ENCODE measurements around the gene NRG2. TPM values are rescaled to one million over a fixed set of nuclear protein-coding genes. Genes with fewer than 3 reads are reported as not detected.

NRG2 gene
- polyA plus RNA-seq, 1 of the 3 experiments (the other 2 are of a cell fraction), result 3.7 TPM

GRCh38 chr5:139886213-139886612 lies 156.9 kb downstream of the NRG2 start:
- no peaks in the 10 kb centered on the region for H3K9me2 ChIP-seq
- CTCF ChIA-PET, result interaction anchor here (1.4 to 2.4 kb wide), 4 partner anchors 14 to 99 kb away, joined by 3 to 8 read pairs (median 6); no protein-coding TSS in a partner anchor
- no peaks in the 10 kb centered on the region for H3K9me3 ChIP-seq
- H3K27me3 ChIP-seq (ENCODE audit: insufficient read depth), result no peaks in the 10 kb centered on the region
- no peak overlapping the region for H2AFZ ChIP-seq (ENCODE audit: low read depth)
- TF ChIP-seq TCF12 (IDR thresholded peaks at IDR 0.05) (no peak), RAD21 (IDR thresholded peaks at IDR 0.05; ENCODE audit: low read length) (no peak), FOSL2 (IDR thresholded peaks at IDR 0.05; ENCODE audit: borderline replicate concordance, low read depth) (no peak), MAX (IDR thresholded peaks at IDR 0.05; ENCODE audit: low read depth) (no peak), NFIC (IDR thresholded peaks at IDR 0.05; ENCODE audit: borderline replicate concordance) (no peak), ELF1 (IDR thresholded peaks at IDR 0.05) (no peak), MEF2A (IDR thresholded peaks at IDR 0.05; ENCODE audit: borderline replicate concordance, low read depth) (no peak), SIN3A (IDR thresholded peaks at IDR 0.05; ENCODE audit: borderline replicate concordance, low read depth, low read length) (no peak)
- TF ChIP-seq, protein P1, sequence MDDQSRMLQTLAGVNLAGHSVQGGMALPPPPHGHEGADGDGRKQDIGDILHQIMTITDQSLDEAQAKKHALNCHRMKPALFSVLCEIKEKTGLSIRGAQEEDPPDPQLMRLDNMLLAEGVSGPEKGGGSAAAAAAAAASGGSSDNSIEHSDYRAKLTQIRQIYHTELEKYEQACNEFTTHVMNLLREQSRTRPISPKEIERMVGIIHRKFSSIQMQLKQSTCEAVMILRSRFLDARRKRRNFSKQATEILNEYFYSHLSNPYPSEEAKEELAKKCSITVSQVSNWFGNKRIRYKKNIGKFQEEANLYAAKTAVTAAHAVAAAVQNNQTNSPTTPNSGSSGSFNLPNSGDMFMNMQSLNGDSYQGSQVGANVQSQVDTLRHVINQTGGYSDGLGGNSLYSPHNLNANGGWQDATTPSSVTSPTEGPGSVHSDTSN (IDR thresholded peaks at IDR 0.05), result no peak
- TF ChIP-seq, protein P2, sequence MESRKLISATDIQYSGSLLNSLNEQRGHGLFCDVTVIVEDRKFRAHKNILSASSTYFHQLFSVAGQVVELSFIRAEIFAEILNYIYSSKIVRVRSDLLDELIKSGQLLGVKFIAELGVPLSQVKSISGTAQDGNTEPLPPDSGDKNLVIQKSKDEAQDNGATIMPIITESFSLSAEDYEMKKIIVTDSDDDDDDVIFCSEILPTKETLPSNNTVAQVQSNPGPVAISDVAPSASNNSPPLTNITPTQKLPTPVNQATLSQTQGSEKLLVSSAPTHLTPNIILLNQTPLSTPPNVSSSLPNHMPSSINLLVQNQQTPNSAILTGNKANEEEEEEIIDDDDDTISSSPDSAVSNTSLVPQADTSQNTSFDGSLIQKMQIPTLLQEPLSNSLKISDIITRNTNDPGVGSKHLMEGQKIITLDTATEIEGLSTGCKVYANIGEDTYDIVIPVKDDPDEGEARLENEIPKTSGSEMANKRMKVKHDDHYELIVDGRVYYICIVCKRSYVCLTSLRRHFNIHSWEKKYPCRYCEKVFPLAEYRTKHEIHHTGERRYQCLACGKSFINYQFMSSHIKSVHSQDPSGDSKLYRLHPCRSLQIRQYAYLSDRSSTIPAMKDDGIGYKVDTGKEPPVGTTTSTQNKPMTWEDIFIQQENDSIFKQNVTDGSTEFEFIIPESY (IDR thresholded peaks at IDR 0.05; ENCODE audit: borderline replicate concordance, low read depth), result no peak
- no peaks in the 10 kb centered on the region for H3K79me2 ChIP-seq (ENCODE audit: insufficient read depth)
- WGBS (ENCODE audit: low lambda C conversion rate), result 85% methylated on average over 2 of the region's 2 CpGs
- H3K4me1 ChIP-seq (ENCODE audit: control insufficient read depth in 1 of 2, insufficient read depth in 2 of 2, low read depth in 1 of 2, low read length in 1 of 2), result peaks cover 0 to 42% of the 10 kb centered on the region in 2 experiments; a peak in 2 of 4 replicates
- no peak for DNase-seq
- H3K36me3 ChIP-seq (replicated peaks in 1 of 2; ENCODE audit: control insufficient read depth in 1 of 2, insufficient read depth in 2 of 2, low read length in 1 of 2), result no peaks in the 10 kb centered on the region
- H3K27ac ChIP-seq (ENCODE audit: low read depth in 2 of 2, low read length in 1 of 2), result no peak overlapping the region
- no peak overlapping the region for H3K9ac ChIP-seq
- H3K4me3 ChIP-seq (ENCODE audit: low read depth in 2 of 2, low read length in 1 of 2), result no peak overlapping the region
- H3K4me2 ChIP-seq, result no peak overlapping the region
- POLR2A ChIA-PET, result no interaction called here
- no peaks in the 10 kb centered on the region for H4K20me1 ChIP-seq (ENCODE audit: insufficient read depth)
- H3F3A ChIP-seq (replicated peaks; ENCODE audit: insufficient read depth), result no peaks in the 10 kb centered on the region

DNA sequence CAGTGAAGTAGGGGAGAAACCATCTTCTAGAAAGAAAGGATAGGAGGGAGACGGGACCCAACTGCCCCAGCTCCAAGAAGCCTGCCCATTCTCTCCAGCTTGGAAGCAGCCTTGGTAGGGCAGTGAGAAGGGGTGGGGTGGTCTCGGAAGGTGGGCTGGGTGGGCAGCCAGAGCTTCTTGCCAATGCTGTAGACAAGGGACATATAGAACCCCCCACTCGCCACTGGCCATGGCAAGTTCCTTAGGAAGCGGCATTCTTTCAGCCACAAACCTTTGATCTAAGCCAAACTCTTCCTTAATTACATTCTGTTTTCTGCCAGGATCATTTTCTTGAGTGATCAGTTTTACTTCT lies 157.3 kb downstream of the NRG2 start:
- WGBS (ENCODE audit: low lambda C conversion rate), result 89% methylated on average over 4 of the region's 4 CpGs
- no peak overlapping the region for H3K27ac ChIP-seq (ENCODE audit: low read depth in 2 of 2, low read length in 1 of 2)
- CTCF ChIA-PET, result interaction anchor here (1.2 to 2.4 kb wide), 5 partner anchors 13 to 99 kb away, joined by 3 to 8 read pairs (median 6); no protein-coding TSS in a partner anchor
- no peak for DNase-seq
- TF ChIP-seq EZH2phosphoT487 (IDR thresholded peaks at IDR 0.05; ENCODE audit: borderline replicate concordance, low read depth), result no peak
- TF ChIP-seq MEF2A (IDR thresholded peaks at IDR 0.05; ENCODE audit: borderline replicate concordance, low read depth), result no peak
- no peak for TF ChIP-seq POLR2AphosphoS5 (IDR thresholded peaks at IDR 0.05; ENCODE audit: low read depth, low read length)
- no peak for TF ChIP-seq FOXM1 (IDR thresholded peaks at IDR 0.05; ENCODE audit: low read depth)
- TF ChIP-seq, protein P1 (IDR thresholded peaks at IDR 0.05), result no peak
- TF ChIP-seq JUND (IDR thresholded peaks at IDR 0.05), result no peak
- TF ChIP-seq RFX5 (IDR thresholded peaks at IDR 0.05; ENCODE audit: low read length), result no peak
- no peak for TF ChIP-seq TAF1 (IDR thresholded peaks at IDR 0.05; ENCODE audit: borderline replicate concordance, low read depth, low read length)
- no peak for TF ChIP-seq NFIC (IDR thresholded peaks at IDR 0.05; ENCODE audit: borderline replicate concordance)
- TF ChIP-seq MAX (IDR thresholded peaks at IDR 0.05; ENCODE audit: low read depth), result no peak
- TF ChIP-seq TEAD4 (IDR thresholded peaks at IDR 0.05; ENCODE audit: borderline replicate concordance, insufficient read depth), result no peak
- TF ChIP-seq RCOR1 (IDR thresholded peaks at IDR 0.05; ENCODE audit: low read length), result no peak
- TF ChIP-seq, protein P3, sequence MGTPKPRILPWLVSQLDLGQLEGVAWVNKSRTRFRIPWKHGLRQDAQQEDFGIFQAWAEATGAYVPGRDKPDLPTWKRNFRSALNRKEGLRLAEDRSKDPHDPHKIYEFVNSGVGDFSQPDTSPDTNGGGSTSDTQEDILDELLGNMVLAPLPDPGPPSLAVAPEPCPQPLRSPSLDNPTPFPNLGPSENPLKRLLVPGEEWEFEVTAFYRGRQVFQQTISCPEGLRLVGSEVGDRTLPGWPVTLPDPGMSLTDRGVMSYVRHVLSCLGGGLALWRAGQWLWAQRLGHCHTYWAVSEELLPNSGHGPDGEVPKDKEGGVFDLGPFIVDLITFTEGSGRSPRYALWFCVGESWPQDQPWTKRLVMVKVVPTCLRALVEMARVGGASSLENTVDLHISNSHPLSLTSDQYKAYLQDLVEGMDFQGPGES (IDR thresholded peaks at IDR 0.05; ENCODE audit: low read depth, low read length), result no peak
- TF ChIP-seq GATA2 (CRISPR knock-in tag; IDR thresholded peaks at IDR 0.05), result no peak
- no peak for TF ChIP-seq NRF1 (IDR thresholded peaks at IDR 0.05; ENCODE audit: low read depth, low read length)
- no peak for TF ChIP-seq MXI1 (IDR thresholded peaks at IDR 0.05; ENCODE audit: low read depth, low read length)
- no peak for TF ChIP-seq FOSL2 (IDR thresholded peaks at IDR 0.05; ENCODE audit: borderline replicate concordance, low read depth)
- no peaks in the 10 kb centered on the region for H4K20me1 ChIP-seq (ENCODE audit: insufficient read depth)
- POLR2A ChIA-PET, result no interaction called here
- H3K9me3 ChIP-seq, result no peaks in the 10 kb centered on the region
- no peaks in the 10 kb centered on the region for H3F3A ChIP-seq (replicated peaks; ENCODE audit: insufficient read depth)
- H3K4me2 ChIP-seq, result no peak overlapping the region
- no peaks in the 10 kb centered on the region for H3K9me2 ChIP-seq
- no peak overlapping the region for H3K9ac ChIP-seq
- no peaks in the 10 kb centered on the region for H3K27me3 ChIP-seq (ENCODE audit: insufficient read depth)
- H3K4me1 ChIP-seq (ENCODE audit: control insufficient read depth in 1 of 2, insufficient read depth in 2 of 2, low read depth in 1 of 2, low read length in 1 of 2), result peaks cover 0 to 43% of the 10 kb centered on the region in 2 experiments; a peak in 2 of 4 replicates
- H3K79me2 ChIP-seq (ENCODE audit: insufficient read depth), result no peaks in the 10 kb centered on the region
- no peak overlapping the region for H3K4me3 ChIP-seq (ENCODE audit: low read depth in 2 of 2, low read length in 1 of 2)
- H2AFZ ChIP-seq (ENCODE audit: low read depth), result no peak overlapping the region
- H3K36me3 ChIP-seq (replicated peaks in 1 of 2; ENCODE audit: control insufficient read depth in 1 of 2, insufficient read depth in 2 of 2, low read length in 1 of 2), result no peaks in the 10 kb centered on the region
